ENCODE data around the gene OXA1L.

DNA sequence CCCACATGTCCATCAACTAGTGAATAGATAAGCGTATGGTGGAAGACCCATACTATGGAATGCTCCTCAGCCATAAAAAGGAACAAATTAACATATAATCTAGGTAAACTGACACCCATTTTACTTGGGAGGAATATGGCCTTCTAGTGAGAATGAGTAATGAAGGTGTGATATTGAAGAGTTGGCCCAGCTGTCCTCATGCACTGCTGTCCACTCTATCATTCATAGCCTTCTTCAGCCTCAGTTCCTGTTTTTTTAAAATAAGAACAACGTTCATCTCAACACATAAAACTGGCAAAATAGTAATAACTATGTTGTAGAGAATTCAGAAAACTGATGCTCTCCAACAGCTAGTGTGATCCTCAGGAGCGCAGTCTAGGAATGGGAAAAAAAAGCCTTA, 26.5 kb upstream of the OXA1L start:
- TF ChIP-seq CTCF (IDR thresholded peaks at IDR 0.05; ENCODE audit: insufficient read depth, low read length) (no peak), POLR2AphosphoS5 (IDR thresholded peaks at IDR 0.05; ENCODE audit: low read depth) (no peak), GABPA (IDR thresholded peaks at IDR 0.05; ENCODE audit: low read depth) (no peak)
